HG02610 (cell line): ENCODE results near the gene CTU2.

Source experiments
- ATAC-seq: cut with Tn5 transposase; IDR thresholded peaks from one replicate; pipeline ENCODE4 v1.9.1; 2021; ENCODE audit warnings: mild to moderate bottlenecking, moderate library complexity; ENCODE audit not compliant: unreplicated experiment

The CTU2 gene

DNA sequence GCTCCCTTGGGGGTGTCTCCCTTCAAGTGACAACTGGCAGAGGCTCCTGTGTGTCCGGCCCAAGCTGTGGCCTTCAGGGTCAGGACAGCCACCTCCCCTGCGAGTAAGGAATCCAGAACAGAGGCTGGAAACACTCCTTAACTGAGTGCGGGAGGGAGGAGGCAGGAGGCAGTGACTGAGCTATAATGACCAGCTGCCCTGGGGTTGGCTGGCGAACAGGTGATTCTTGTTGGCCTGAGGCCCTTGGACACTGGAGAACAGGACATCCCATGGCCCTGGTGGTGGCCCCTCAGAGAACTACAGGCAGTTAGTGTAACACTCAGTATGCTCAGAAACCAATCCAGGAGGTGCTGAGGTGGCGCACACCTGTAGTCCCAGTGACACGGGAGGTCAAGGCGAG is 10.6 kb upstream of the CTU2 start:
- no peak for ATAC-seq

DNA sequence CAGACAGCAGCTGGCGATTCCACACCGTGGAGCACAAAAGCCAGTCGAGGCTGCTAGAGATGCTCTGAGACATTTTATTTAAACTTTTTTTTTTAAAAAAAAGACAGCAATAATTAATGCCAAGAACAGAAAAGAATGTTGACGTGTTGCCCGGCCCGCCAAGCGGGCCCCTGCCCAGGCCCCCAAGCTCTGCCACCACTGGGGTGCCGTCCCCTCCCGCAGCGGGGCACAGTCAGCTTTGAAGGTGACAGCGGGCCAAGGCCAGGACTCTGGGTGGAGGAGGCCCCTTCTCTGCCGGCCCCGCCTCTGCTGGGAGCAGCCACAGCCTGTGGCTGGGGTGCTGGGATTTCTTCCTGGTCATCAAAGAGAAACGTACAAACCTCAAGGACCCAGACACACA is 9.9 kb upstream of the CTU2 start:
- no peak for ATAC-seq

DNA sequence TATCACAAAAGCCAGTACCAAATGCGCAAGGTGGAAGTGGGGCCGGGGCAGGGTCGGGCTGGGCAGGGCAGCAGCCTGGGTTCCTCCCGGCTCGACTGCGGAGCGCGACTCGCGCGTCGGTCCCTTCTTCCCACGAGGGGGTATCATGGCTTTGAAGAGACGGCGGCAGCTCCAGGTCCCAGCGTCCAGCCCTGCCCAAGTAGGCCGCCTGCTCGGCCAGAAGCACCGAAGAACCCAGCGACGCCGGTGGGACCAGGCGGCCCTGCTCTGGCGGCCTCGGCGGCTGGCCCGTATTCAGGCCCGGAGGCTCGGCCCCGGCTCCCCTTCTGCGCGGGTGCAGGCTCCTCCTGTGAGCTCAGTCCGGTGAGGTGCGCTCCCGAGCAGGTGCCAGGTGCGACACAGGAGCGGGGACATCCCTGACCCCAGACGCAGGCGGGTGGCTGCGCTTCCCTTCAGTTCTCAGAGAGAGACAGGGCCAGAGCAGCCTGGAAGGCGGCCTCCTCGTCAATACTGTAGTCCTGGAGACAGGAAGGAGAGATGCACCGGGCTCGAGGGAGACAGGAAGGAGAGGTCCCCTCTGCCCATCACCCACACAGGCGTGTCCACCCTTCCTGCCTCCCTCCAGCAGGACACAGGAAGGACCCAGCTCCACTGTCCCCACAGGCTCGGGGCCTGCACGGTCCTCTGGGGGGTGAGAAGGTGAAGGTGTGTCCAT is 9.0 kb upstream of the CTU2 start:
- no peak for ATAC-seq

DNA sequence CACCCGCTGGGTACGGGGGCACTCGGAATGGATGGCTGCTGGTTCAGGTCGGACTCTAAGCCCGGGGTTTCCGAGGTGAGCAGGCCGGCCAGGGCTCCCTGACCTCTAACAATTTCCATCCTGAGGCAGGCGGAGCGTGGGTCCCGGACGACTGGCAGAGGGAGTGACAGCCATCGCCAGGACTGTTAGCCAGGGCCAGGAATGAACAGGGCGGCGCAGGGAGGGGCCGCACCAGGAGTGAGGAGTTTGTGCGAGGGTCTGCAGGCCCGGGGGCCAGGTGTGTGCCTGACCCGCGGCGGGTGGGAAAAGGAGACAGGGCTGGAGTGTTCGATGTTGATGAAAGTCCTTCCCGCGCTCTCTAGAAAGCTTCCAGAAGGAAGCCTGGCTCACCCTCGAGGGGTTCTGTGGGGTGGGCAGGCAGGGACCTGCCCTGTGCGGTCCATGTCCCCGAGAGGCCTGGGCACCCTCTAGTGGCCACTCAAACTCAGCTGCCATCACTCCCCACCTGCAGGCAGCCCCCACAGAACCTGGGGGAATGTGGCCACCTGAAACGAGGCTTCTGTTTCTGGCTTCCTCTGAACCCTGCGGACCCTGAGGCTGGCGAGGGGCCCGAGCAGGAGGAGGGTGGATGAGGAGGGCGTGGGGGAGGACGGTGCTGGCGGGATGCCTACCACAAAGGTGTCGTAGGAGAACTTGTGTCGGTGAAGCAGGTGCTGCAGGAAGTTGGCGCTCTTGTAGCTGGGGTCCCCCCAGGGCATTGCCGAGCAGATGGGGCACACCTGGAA is 8.3 kb upstream of the CTU2 start:
- no peak for ATAC-seq

DNA sequence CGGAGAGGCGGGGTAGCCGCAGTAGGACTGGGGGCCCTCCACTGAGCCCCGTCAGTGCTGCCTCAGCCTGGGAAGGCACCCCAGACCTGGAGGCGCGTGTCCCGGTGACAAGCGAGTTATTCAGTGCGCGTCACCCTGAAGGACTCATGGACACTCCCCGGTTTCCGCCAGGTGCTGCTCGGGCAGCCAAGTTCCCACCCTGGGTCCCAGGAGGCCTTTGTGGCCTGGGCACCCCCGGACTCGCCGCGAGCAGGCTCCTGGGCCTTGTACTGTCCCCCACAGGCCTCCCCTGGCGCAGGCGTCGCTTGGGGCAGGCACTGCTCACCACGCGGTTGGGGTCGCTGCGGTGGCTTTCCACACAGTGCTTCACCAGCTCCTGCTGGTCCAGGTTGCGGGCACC is 7.7 kb upstream of the CTU2 start:
- ATAC-seq, result no peak

DNA sequence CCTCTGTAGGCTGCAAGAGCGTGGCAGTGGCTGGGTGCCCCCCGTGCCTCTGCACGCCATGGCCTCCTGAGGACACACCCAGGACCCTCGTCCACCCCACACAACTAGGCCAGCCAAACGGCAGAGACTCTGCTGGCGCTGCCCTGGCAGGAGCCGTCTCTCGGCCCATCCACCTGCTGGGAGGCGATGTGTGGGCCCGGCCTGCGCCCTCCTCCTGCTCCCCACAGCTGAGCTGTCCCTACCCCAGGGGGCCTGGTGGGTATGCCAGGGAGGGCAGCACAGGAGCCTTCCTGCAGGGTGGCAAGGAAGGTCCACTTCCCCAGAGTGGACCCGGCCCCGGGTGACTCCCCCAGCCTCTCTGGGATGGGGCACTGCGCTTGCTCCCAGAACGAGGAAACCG is 7.1 kb upstream of the CTU2 start:
- no peak for ATAC-seq

DNA sequence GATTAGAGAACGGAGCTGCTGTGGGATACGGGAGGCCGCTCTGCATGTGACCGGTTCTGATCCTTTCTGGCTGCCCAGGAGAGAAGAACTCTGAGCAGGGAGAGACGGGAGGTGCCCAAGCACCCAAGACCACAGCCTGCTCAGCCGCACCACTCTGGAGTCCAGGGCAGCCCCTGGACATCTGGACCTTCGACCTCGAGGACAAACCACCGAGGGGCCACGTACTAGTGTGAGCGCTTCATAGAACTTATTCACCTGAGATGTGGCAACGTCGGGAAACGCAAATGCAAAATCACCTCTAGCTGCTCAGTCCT is 6.0 kb upstream of the CTU2 start:
- no peak for ATAC-seq

DNA sequence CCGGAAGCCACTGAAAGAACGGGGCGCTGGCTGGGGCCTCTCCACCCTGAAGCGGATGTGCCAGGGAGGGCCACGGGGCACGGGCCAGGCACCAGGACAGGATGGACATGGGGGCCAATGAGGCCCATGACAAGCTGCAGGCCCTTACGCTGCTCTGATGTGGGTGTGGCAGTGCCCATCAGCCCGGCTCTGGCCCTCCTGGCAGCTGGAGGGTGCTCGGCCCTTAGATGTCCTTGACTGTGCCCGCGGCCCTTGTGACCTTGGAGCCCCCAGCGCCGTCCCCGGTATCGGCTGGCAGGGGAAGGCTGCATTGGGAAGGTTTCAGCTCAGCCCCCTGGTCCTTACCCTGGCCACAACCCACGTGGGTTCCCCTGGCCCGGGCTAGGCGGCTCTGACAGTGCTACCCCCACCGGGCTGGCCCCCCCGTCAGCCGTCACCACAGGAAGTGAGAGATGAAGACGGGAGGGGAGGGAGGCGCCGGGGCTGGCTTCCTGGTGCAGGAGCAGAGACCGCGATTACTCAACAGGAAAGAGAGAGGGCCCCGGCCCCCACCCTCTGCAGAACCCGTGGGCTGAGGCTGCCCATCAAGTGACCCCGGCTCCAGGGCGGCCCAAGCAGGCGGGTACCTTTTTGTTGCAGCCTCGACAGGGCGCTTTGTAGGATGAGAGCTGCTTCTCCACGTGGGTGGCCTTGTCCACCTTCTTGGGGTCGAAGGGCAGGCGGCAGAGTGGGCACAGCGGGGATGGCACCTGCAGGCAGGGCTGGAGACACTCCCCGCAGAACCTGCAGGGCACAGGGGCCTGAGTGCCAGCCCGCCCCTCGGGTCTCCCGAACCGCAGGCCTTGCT is 5.4 kb upstream of the CTU2 start:
- peak; percentile 73 for ATAC-seq

DNA sequence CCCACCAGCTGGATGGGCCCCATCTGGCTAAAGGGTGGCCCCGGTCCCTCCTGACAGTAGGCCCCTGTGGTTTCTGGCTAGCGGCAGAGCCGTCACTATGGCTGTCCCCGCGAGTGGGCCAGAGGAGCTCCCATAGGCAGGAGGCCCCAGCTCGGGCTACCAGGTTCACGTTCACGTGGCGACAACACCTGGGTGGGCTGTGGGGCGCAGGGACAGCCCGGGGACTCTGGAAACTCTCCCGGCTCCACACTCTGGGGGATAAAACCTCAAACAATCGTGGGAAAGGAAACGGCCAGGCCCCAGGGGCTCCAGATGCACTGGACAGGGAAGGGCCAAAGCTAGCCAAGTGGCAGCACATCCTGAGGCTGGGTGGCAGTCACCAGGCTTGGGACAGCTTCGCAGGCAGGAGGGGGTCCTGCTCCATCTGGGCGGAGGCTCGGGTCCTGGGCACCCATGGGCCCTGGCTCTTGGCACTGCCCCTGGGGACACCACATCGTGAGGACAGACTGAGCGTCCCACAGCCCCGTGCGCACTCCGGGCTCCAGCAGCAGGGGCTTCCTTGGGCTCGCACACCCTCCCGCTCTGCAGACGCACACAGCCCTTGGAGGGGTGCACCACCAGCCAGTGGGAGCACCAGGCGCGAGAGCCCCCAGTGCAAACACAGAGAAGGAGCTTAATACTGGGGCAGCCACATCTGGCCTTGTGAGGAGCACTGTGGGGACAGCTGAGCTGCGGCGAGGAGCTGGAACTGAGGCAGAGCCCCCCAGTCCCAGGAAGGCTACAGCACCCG is 4.5 kb upstream of the CTU2 start:
- no peak for ATAC-seq

DNA sequence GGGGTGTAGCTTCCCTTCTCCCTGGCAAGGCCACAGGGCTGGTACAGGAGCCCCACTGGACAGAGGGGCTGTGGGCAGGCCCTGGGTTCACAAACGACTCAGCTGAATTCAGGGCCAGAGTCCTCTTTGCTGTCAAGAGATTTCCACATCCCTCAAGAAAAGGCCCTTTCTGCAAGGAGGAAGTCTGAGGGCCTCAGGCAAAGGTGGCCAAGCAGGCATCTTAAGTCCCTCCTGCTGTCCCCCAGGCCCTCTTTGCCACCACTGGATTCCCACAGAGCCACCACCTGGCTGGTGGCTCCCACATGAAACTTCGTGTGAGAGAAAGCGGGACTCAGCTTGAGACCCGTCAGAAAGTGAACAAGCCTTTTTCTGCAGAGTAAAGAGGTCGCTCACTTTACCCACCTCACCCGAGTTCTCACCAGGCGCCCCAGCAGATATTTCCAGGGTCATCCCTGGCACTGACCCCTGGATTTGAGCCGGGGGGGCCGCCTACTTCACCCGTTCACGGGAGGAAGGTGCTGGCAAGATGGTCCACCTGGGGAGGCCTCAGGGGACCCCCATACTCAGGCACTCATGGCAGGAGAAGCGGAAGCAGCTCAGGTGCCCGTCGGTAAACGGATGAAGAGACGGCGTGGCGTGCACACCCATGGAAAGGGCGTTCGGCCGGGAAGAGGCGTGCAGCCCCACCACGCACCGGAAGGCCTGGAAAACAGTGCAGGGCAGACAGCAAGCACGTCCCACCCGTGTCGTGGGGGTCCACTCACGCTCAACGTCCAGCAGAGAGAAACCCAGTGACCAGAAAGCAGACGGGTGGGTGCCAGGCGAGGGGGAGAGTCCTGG is 3.7 kb upstream of the CTU2 start:
- no peak for ATAC-seq

DNA sequence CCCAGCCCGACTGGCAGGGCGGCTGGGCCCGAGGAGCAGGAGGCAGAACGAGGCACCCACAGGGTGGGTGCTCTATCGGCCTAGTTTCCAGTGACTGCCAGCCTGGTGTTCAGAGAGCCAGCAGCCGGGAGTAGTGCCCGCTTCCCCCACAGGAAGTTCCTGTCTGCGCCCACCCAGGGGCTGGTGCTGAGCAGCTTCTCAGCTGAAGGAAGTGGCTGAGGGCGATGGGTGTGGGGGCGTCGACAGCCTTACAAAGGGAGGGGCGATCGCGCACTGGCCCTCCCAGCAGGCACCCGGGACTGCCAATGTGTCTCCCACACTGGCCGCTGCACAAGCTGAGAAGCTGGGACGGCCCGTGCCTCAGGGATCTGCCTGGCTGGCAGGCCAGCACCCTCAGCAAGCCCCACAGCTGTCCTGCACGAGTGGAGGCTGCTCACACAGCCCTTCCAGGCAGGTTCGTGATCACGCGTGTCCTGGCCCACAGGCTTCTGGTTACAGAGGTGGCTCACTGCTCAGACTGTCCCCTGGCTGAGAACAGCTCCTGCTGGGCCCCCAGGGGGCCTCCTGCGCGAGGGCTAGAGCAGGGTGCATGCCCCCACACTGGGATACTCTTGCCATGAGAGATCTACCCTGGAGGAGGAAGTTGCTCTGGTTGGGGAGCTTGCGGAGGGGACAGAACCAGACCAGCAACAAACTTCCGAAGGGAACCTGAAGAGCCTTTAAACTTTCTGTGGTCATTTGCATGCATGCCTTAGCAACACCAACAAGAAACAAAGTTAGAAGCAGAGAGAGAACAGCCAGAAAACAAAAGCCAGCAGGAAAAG is 2.6 kb upstream of the CTU2 start:
- no peak for ATAC-seq

DNA sequence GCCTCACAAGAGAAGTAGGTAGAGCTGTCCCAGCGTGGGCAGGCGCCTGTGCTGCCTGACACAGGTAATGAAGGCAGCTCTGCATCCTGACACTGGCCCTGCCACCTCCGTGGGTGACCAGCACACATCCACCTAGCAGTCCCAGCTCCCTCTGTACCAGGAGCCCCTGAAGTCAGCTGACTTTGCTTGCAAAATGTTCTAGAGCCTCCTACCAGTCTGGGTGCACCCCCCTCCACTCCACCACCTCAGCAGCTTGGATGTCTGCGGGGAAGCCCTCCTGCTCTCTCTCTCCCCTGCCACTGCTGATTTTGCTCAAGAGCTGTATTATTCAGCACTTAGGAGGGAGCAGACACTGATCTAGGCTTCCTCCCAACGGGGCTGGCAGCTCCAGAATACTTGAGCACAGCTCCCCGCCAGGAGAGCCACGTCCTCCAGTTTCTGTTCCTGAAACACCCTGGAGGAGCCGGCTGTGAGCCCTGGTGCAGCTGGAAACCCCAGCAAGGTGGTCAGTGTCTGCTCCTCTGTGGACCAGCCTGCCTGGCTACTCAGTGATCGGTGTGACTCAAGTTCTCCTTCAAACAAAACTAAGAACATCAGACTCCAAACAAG is 1.1 kb upstream of the CTU2 start:
- ATAC-seq, result no peak

DNA sequence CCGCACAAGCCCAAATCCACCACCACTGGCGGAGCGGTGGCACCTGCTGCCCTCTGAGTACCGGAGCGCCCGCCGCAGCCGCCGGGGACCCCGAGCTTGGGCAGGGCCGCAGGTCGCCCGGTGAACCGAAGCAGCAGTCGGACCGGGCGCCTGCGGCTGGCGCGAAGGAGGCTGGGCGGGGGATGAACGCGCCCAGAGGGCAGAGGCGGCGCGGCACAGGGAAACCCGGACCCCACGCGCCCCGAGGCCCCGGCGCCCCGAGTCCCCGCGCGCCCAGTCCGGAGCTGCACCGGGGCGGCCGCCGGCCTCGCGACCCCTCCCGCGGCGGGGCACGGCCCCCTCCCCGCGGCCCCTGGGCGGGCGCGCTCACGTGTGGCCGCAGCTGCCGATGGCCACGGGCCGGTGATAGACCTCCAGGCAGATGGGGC is 488 bp upstream of the CTU2 start:
- ATAC-seq, result peak; percentile 11

DNA sequence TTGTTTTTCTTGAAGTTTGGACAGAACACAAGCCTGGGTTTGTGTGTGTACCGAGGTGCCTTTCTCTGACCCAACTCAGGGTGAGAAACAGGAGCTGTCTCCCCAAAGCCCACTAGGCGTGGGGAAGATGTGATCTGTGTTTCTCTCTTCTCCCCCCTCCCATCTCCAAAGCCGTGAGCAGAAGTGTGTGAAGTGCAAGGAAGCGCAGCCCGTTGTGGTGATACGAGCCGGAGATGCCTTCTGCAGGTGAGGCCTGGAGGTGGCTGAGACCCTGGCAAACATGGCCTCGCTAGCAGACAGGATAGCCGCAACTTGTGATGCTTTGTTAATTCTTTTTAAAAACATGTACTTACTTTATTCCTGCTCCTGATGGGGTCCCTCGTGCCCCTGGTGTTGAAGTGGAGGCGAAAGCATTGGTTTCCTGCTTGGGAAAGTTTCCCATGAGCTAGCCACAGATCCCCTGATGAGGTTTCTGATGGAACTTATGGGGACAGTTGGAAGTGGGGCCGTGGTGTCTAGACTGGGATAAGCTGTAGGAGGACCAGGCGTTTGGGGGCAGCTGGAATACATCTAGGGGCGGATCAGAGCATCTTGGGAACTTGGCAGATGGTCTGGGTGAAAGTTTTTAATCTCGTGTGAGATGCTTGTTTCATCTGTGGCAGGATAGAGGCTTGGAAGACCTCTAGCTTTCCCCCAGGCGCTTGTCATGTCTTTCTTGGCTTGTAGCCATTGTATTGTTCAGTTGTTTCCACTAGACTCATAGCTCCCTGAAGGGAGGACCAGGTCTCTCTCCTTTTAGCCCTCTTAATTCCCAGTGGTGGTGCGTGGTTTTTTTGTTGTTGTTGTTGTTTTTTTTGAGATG is 893 bp downstream of the CTU2 start:
- no peak for ATAC-seq

DNA sequence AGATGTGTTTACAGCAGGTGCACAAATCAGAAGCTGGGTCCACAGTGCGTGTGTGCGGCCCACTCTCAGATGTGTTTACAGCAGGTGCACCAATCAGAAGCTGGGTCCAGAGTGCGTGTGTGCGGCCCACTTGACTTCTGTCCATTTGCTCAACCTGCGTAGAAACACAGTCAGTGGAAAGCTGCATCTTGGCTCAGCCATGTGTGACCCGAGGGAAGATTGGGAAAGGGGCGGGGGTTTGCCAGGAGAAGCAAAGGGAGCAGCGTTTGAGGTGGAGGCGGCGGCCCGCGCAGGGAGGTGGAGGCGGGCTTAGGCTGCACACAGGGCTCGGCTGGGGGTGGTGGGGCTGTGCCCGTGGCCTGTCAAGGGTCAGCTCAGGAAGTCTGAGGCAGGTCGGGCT is 4.3 kb downstream of the CTU2 start:
- ATAC-seq, result no peak

DNA sequence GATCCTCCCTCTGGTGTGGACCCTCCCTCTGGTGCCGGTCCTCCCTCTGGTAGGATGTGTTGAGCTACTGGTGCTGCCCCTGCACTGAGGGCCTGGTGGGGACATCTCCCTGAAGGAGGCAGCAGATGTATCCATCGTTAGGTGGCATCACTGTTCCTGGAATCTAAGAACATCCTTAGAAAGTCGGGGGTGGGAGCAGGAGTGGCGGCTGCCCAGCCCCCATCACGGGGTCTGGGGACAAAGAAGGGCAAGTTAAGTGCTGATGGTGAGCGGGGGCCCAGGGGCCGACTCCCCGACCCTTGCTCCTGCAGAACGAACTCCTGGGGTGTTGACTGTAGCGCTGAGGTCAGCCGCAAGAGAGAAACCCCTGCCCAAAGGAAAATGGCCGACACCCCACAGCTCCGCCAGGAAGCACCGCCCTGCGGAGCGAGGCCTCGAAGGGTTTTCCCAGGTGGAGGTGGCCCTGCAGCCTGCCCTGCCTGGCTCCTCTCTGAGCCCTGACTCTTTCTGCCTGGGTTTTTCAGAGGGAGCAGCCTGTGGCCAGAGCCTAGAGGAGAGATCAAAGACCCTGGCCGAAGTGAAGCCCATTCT is 5.5 kb downstream of the CTU2 start:
- no peak for ATAC-seq

DNA sequence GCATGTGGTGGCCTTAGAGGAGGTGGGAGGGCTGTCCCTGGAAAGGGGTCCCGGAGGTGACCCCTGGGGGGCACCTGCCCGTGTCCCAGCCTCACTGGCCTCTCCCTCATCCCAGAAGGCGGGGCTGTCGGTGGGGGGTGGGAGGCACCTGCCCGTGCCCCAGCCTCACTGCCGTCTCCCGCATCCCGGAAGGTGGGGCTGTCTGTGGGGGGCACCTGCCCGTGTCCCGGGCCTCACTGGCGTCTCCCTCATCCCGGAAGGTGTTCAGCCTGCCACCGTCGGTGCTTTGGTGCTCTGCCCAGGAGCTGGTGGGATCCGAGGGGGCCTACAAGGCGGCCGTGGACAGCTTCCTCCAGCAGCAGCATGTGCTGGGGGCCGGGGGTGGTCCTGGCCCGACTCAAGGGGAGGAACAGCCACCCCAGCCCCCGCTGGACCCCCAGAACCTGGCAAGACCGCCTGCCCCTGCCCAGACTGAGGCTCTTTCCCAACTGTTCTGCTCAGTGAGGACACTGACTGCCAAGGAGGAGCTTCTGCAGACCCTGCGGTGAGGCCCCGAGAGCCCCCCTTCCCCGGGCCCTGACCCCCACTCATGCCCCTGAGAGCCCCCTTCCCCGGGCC is 6.2 kb downstream of the CTU2 start:
- ATAC-seq, result no peak
